Glomerular visceral epithelial cell (primary cell): ENCODE measurements around the gene KIAA0319L.

Experiments
- DNase-seq: peaks from one replicate; pipeline ENCODE4 v3.0.0-alpha.2; 2016; ENCODE audit errors: extremely low spot score

Gene KIAA0319L

GRCh38 chr1:35536556-35537162, 20.5 kb downstream of the KIAA0319L start:
- no peak for DNase-seq

GRCh38 chr1:35535243-35535642, 22.0 kb downstream of the KIAA0319L start:
- no peak for DNase-seq

DNA sequence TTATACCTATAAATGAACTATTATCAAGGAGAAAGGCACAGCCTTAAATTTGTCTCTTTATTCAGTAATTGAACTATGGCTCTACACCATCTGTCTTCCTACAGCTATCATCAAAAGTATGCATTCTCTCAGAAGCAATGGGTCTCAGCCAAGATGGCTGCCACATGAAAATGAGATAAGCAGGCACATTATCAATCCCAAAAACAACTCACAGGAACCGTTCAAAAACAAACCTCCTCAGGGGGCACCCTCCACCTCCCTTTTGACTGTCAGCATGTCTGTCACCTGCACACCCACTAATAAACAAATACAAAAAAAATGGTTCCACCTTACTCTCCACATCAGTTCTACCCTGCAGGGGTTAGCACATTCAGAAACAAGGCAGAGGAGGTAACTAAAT, 23.6 kb downstream of the KIAA0319L start:
- DNase-seq: no peak

DNA sequence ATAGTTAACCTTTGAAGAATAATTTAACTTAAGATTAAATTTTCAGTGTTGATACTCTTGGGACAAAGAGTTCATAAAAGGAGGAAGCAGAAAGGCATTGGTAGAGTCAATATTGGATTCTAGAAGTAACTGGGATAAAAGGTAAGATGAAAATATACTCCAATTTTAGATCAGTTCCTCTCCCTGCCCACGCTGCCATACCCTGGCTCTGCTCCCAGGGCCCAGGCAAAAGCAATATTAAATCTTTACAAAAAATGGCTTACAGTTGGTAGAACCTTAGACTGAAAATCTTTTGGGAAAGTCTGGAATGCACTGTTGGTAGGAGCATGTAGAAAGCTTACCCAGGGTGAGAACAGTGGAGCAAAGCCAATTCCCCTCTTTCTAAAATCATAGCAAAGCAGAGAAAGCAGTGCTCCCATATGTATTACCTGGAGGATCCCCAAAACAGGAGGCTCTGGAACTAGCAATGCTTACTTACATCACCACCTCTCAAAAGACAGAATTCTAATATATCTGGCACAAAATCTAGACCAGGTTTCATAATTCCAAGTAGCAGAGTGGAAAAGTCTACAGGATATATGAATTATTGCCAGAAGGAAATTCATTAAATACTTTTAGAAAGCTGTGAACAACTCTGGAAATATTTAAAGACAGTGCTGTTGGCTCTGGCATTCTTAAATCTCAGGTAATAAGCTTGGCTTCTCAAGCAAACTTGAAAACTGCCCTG, 24.5 kb downstream of the KIAA0319L start:
- DNase-seq: no peak

- DNase-seq: no peak
These were observed 25.8 kb downstream of the KIAA0319L start for GRCh38 chr1:35531368-35531767.

GRCh38 chr1:35530946-35531345, 26.3 kb downstream of the KIAA0319L start:
- DNase-seq: no peak

- no peak for DNase-seq
These were observed 27.0 kb downstream of the KIAA0319L start for GRCh38 chr1:35530168-35530567.

DNA sequence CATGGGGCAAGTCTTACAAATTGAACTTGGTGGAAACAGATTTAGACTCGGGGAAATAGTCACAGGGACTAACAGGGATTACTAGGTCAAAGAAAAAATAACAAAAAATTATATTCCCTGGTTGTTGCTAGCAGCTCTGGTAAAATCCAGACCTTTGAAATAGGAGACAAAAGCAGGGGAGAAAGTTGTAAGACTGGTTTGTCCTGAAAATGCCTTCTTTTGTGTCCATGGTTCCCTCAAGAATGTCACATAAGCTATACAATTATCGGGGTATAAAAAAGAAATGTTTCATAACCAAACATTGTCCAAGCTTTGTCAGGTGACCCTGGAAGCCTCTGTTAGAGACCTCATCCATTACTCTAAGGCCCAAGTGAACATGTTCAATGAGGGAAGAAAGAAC, 33.1 kb downstream of the KIAA0319L start:
- DNase-seq: no peak

DNA sequence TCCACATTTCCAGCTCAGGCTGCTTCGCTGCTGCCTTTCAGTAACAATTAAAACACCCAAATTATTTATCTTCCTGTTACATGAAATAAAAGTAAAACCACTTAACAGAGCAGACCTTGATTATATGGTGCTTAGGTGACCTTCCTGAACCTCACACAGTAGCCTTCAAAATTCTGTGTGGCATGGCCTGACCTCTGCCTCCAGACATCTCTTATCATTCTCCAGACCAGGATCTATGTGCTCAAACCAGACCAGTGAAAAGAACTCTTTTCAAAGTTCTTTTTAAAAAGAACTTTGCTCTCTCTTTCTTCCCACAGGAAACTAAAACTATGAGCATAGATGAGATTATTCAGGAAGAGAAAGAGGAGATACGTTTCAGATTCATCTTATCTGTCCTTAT, 37.8 kb downstream of the KIAA0319L start:
- no peak for DNase-seq

DNA sequence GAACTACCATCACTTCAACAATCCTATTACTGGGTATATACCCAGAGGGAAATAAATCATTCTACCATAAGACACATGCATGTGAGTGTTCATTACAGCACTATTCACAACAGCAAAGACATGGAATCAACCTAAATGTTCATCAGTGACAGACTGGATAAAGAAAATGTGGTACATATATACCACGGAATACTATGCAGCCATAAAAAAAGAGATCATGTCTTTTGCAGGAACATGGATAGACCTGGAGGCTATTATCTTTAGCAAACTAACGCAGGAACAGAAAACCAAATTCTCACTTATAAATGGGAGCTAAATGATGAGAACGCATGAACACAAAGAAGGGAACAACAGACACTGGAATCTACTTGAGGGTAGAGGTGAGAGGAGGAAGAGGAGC, 39.0 kb downstream of the KIAA0319L start:
- no peak for DNase-seq

DNA sequence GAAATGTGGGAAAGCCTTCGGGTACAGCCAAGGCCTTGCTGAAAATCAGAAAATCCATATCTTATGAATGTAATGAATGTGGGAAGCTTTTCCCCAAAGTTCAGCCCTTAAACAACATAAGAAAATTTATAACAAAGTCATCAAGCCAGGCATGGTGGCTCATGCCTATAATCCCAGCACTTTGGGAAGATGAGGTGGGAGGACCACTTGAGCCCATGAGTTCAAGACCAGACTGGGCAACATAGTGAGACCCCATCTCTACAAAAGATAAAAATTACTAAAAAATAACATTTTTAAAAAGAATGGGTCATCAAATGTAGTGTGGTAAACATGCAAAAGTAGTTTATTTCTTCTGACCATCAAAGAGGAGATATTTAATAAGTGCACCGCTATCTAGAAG, 45.9 kb downstream of the KIAA0319L start:
- no peak for DNase-seq

DNA sequence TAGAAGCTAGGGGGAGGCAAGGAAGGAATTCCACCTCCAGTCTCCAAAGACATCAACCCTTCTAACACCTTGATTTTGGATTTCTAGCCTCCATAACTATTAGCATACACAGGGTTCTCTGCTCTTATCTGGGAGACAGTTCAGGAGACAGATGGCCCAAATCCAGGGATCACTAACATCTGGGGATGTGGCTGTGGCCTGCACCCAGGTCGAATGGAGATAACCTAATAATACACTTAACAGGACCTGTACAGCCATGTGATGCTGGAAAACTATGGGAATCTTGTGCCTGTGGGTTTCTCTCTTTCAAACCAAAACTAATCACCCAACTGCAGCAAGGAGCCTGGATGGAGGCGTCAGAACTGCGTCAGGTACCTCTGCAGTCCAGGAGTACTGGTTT, 47.6 kb downstream of the KIAA0319L start:
- DNase-seq: no peak

- no peak for DNase-seq
These were observed 49.3 kb downstream of the KIAA0319L start for GRCh38 chr1:35507947-35508346.

DNA sequence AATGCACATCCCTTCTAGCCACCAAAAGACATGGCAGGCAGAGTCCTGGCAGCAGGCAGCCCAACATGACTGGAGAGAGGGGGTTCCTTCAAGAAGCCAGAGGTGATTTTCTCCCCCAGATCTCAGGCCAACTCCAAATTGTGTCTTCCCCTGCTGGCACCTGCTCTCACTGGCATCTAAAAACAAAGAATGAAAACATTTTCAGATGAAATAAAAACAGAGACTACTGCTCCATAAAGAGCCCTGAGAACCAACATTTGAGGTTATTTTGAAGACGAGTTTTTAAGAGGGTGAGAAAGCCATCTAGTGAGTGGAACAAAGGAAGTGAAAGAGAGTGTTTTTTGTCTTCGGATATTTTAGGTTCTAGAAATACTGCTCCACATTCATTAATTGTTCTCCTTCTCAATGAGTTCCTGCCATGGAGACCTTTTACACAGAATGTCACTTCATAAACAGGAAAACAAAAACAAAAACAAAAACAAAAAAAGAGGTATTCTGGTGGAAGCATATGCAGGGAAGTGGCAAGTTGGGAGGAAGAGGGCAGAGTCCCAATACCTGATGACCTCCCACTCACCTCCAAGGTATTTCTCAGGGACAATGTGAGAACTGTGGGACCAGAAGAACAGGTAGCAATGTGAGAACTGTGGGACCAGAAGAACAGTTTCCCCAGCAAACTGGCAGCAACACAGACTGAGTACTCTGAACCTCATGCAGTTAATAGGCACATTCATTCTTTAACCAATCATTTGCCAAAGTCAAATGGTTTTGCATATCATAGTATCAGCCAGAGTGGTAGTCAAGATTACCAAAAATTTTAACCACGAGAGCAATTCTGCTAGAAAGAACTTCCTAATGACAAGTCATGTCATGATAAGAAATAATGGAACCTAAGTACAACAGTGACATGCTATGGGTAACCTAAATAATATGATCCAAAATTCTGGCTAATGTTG, 50.0 kb downstream of the KIAA0319L start:
- no peak for DNase-seq

- peak; percentile 51 for DNase-seq
These were observed 51.0 kb downstream of the KIAA0319L start for GRCh38 chr1:35505911-35506798.

GRCh38 chr1:35502242-35502641, 55.0 kb downstream of the KIAA0319L start:
- DNase-seq: no peak

DNA sequence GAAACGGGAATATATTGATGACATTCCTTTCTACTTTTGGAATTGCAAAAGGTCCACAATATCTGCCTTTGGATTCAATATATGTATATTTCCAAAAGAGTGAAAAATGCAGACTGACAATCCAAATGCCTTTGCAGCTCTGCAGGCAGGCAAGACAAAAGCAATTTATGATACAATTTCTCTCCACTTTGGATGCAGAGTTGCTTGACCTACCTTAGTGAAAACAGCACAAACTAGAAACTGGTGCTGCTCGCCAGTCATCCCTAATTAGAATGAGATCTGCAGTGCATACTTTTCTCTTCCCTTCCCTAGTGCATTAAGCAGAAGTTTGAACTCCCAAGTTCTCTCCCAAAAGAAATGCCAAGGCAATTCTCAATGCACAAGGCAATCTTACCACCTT, 56.8 kb downstream of the KIAA0319L start:
- DNase-seq: no peak

- DNase-seq: no peak
These were observed 57.5 kb downstream of the KIAA0319L start for GRCh38 chr1:35499652-35500176.

- DNase-seq: no peak
These were observed 58.0 kb downstream of the KIAA0319L start for GRCh38 chr1:35499231-35499630.

- DNase-seq: no peak
These were observed 59.6 kb downstream of the KIAA0319L start for GRCh38 chr1:35497571-35497970.

GRCh38 chr1:35490250-35490649, 67.0 kb downstream of the KIAA0319L start:
- DNase-seq: no peak
